GM19193 (cell line): Measurements from ENCODE around the gene MSANTD1.

Experiments used
- POLR2A ChIP-seq: IDR thresholded peaks from 4 replicates; pipeline ENCODE4 v1.6.1; 2011; ENCODE audit not compliant: insufficient read depth, insufficient read length; ENCODE audit errors: extremely low read depth

The MSANTD1 gene

GRCh38 chr4:3293401-3294391 is 44.7 kb downstream of the MSANTD1 start:
- no peak for TF ChIP-seq POLR2A

- TF ChIP-seq POLR2A, result no peak
These were observed 45.7 kb downstream of the MSANTD1 start for GRCh38 chr4:3294401-3295241.

- no peak for TF ChIP-seq POLR2A
These were observed 47.1 kb downstream of the MSANTD1 start for GRCh38 chr4:3295837-3296624.

- TF ChIP-seq POLR2A, result no peak
These were observed 47.7 kb downstream of the MSANTD1 start for GRCh38 chr4:3296651-3297050.

GRCh38 chr4:3297066-3297859 is 48.3 kb downstream of the MSANTD1 start:
- TF ChIP-seq POLR2A, result no peak

GRCh38 chr4:3299122-3299975 is 50.4 kb downstream of the MSANTD1 start:
- no peak for TF ChIP-seq POLR2A

- no peak for TF ChIP-seq POLR2A
These were observed 51.2 kb downstream of the MSANTD1 start for GRCh38 chr4:3299976-3300671.

GRCh38 chr4:3301450-3302172 is 52.7 kb downstream of the MSANTD1 start:
- TF ChIP-seq POLR2A, result no peak

GRCh38 chr4:3302173-3302785 is 53.3 kb downstream of the MSANTD1 start:
- no peak for TF ChIP-seq POLR2A

- TF ChIP-seq POLR2A, result no peak
These were observed 54.0 kb downstream of the MSANTD1 start for GRCh38 chr4:3302786-3303564.

- TF ChIP-seq POLR2A, result no peak
These were observed 54.5 kb downstream of the MSANTD1 start for GRCh38 chr4:3303565-3303824.
